NOMO-1 treated with DMSO at 0.1 percent for 48 hours (cell line): ENCODE results near the gene SP2.

Experiments
- DNase-seq: peaks from one replicate; lab custom pipeline; 2025; ENCODE audit not compliant: unreplicated experiment; lab: John Stamatoyannopoulos, UW

Gene SP2

GRCh38 chr17:47970725-47971499, 74.9 kb downstream of the SP2 start, which contains the start of gene CDK5RAP3:
Gene CDK5RAP3 (plus strand): TSS chr17:47971113. CDS start chr17:47971147, 34 bp downstream.
- peak; percentile 100 for DNase-seq

GRCh38 chr17:47973541-47973940, 77.5 kb downstream of the SP2 start:
- peak; percentile 22 for DNase-seq

- DNase-seq, result no peak
These were observed 79.3 kb downstream of the SP2 start for GRCh38 chr17:47975189-47975822.

- DNase-seq, result no peak
These were observed 79.8 kb downstream of the SP2 start for GRCh38 chr17:47975823-47976205.

GRCh38 chr17:47978324-47978723, 82.3 kb downstream of the SP2 start:
- peak; percentile 42 for DNase-seq
